ENCODE results near the gene C17orf113.

The C17orf113 gene

GRCh38 chr17:42059815-42060214 is 9.4 kb upstream of the C17orf113 start:
- Histone ChIP-seq H2AFZ (ENCODE audit: low read length) (no peak overlapping the region), H3K9me2 (ENCODE audit: low read depth, low read length) (no peaks in the 10 kb centered on the region), H3K79me2 (ENCODE audit: insufficient read depth, low read length) (no peaks in the 10 kb centered on the region), H3K9me3 (ENCODE audit: low read length) (no peaks in the 10 kb centered on the region), H3K4me1 (ENCODE audit: insufficient read depth, low read length, severe bottlenecking) (peaks cover 7% of the 10 kb centered on the region), H3F3A (ENCODE audit: insufficient read depth, low read length) (no peaks in the 10 kb centered on the region), H3K9ac (ENCODE audit: low read length) (no peak overlapping the region), H3K4me2 (ENCODE audit: low read length) (no peak overlapping the region), H4K20me1 (ENCODE audit: insufficient read depth, low read length) (no peaks in the 10 kb centered on the region), H3K27ac (ENCODE audit: low read depth, low read length, poor library complexity, severe bottlenecking) (no peak overlapping the region), H3K36me3 (ENCODE audit: insufficient read depth, low read length) (no peaks in the 10 kb centered on the region; the same call in 1 of the 2 replicates), H3K27me3 (ENCODE audit: insufficient read depth, low read length) (peaks cover 23% of the 10 kb centered on the region; the same call in 1 of the 2 replicates), H3K4me3 (ENCODE audit: low read depth, low read length, poor library complexity, severe bottlenecking) (no peak overlapping the region)
- TF ChIP-seq CTCF (IDR thresholded peaks at IDR 0.05; ENCODE audit: low read length) (no peak), EZH2 (IDR thresholded peaks at IDR 0.05; ENCODE audit: borderline replicate concordance, low read length) (no peak)

- H3K9me3 ChIP-seq (ENCODE audit: low read length) = no peaks in the 10 kb centered on the region
- no peak overlapping the region for H3K9ac ChIP-seq (ENCODE audit: low read length)
- H2AFZ ChIP-seq (ENCODE audit: low read length) = no peak overlapping the region
- no peaks in the 10 kb centered on the region for H3K4me1 ChIP-seq (ENCODE audit: insufficient read depth, low read length, severe bottlenecking)
- H3K27ac ChIP-seq (ENCODE audit: low read depth, low read length, poor library complexity, severe bottlenecking) = no peak overlapping the region
- no peak overlapping the region for H3K4me2 ChIP-seq (ENCODE audit: low read length)
- TF ChIP-seq EZH2 (IDR thresholded peaks at IDR 0.05; ENCODE audit: borderline replicate concordance, low read length) = no peak
- TF ChIP-seq CTCF (IDR thresholded peaks at IDR 0.05; ENCODE audit: low read length) = no peak
- no peak overlapping the region for H3K4me3 ChIP-seq (ENCODE audit: low read depth, low read length, poor library complexity, severe bottlenecking)
- no peaks in the 10 kb centered on the region for H4K20me1 ChIP-seq (ENCODE audit: insufficient read depth, low read length)
- H3F3A ChIP-seq (ENCODE audit: insufficient read depth, low read length) = no peaks in the 10 kb centered on the region
- no peaks in the 10 kb centered on the region; the same call in 1 of the 2 replicates for H3K36me3 ChIP-seq (ENCODE audit: insufficient read depth, low read length)
- no peaks in the 10 kb centered on the region for H3K79me2 ChIP-seq (ENCODE audit: insufficient read depth, low read length)
- H3K9me2 ChIP-seq (ENCODE audit: low read depth, low read length) = no peaks in the 10 kb centered on the region
- H3K27me3 ChIP-seq (ENCODE audit: insufficient read depth, low read length) = peaks cover 27% of the 10 kb centered on the region
Measured at GRCh38 chr17:42058063-42058462, 7.7 kb upstream of the C17orf113 start.

GRCh38 chr17:42056635-42057034 is 6.2 kb upstream of the C17orf113 start:
- H3K27me3 ChIP-seq (ENCODE audit: insufficient read depth, low read length) = peaks cover 22% of the 10 kb centered on the region
- H3K27ac ChIP-seq (ENCODE audit: low read depth, low read length, poor library complexity, severe bottlenecking) = no peak overlapping the region
- H3K9ac ChIP-seq (ENCODE audit: low read length) = no peak overlapping the region
- no peaks in the 10 kb centered on the region for H3K4me1 ChIP-seq (ENCODE audit: insufficient read depth, low read length, severe bottlenecking)
- H4K20me1 ChIP-seq (ENCODE audit: insufficient read depth, low read length) = no peaks in the 10 kb centered on the region
- no peak overlapping the region for H3K4me2 ChIP-seq (ENCODE audit: low read length)
- no peak for TF ChIP-seq CTCF (IDR thresholded peaks at IDR 0.05; ENCODE audit: low read length)
- no peak for TF ChIP-seq EZH2 (IDR thresholded peaks at IDR 0.05; ENCODE audit: borderline replicate concordance, low read length)
- H3K79me2 ChIP-seq (ENCODE audit: insufficient read depth, low read length) = no peaks in the 10 kb centered on the region
- no peak overlapping the region for H2AFZ ChIP-seq (ENCODE audit: low read length)
- H3K9me3 ChIP-seq (ENCODE audit: low read length) = no peaks in the 10 kb centered on the region
- no peaks in the 10 kb centered on the region for H3F3A ChIP-seq (ENCODE audit: insufficient read depth, low read length)
- no peak overlapping the region for H3K4me3 ChIP-seq (ENCODE audit: low read depth, low read length, poor library complexity, severe bottlenecking)
- no peaks in the 10 kb centered on the region for H3K9me2 ChIP-seq (ENCODE audit: low read depth, low read length)
- no peaks in the 10 kb centered on the region; the same call in 1 of the 2 replicates for H3K36me3 ChIP-seq (ENCODE audit: insufficient read depth, low read length)
